ENCODE measurements around the gene GJE1.

DNA sequence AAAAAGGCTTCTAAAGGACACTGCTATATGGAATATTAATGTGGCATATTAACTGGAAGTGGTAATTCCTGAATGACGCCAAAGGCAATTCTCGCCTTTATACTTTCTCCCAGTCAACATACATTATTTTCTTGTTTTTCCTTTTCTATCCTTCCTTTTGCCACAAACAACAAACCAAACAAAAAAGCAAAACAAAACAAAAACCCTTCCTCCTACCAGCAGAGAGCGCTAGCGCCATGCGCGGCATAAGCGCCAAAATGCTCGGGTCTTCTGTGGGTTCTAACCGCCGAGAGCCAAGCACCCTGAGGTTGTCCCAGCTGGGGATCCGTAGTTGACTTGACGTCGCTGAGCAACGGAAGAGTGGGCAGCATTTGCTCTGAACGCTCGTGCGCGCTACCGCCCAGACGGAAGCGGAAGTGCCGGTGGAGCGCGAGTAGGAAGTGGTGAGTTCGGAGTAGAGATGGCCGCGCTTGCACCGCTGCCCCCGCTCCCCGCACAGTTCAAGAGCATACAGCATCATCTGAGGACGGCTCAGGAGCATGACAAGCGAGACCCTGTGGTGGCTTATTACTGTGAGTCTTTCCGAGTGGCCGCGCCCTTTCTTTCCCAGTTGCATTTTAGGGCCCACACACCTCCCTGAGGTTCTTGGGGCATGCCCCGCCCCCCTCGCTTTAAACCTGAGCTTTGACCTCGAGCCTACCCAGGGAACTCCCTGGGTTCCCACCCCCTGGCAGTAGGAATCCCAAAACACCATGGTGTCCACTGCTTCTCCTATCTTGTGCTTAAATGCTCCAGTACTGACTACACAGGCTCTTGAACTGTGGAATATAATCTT is 14.3 kb downstream of the GJE1 start, which contains the start of the genes NMBR and VTA1:
- TF ChIP-seq, protein P1, sequence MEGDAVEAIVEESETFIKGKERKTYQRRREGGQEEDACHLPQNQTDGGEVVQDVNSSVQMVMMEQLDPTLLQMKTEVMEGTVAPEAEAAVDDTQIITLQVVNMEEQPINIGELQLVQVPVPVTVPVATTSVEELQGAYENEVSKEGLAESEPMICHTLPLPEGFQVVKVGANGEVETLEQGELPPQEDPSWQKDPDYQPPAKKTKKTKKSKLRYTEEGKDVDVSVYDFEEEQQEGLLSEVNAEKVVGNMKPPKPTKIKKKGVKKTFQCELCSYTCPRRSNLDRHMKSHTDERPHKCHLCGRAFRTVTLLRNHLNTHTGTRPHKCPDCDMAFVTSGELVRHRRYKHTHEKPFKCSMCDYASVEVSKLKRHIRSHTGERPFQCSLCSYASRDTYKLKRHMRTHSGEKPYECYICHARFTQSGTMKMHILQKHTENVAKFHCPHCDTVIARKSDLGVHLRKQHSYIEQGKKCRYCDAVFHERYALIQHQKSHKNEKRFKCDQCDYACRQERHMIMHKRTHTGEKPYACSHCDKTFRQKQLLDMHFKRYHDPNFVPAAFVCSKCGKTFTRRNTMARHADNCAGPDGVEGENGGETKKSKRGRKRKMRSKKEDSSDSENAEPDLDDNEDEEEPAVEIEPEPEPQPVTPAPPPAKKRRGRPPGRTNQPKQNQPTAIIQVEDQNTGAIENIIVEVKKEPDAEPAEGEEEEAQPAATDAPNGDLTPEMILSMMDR (IDR thresholded peaks at IDR 0.05): peak; percentile 88
- TF ChIP-seq EZH2 (IDR thresholded peaks at IDR 0.05) (peak; percentile 39), EZH2phosphoT487 (IDR thresholded peaks at IDR 0.05) (no peak)

Data from neural progenitor cell (in vitro differentiated cells).